Right renal pelvis (tissue), 4 donors: ENCODE results near the gene TXNRD2. TPM values are rescaled to one million over a fixed set of nuclear protein-coding genes. Genes with fewer than 3 reads are reported as not detected.

Source experiments
- DNase-seq, 4 donors: peaks; one replicate each; pipeline ENCODE4 v3.0.0-alpha.2; 2013; ENCODE audit warnings: low read depth in 4 of 4, low spot score in 3 of 4, missing footprints in 1 of 4
- polyA plus RNA-seq, 4 donors: library from polyadenylated mRNA; unstranded; fragments of 120-200 nt; gene quantifications; one replicate each; pipeline ENCODE4 v1.2.1, GENCODE V29; 2013; ENCODE audit not compliant: insufficient read length in 4 of 4

The TXNRD2 gene
- polyA plus RNA-seq, 4 donors: 23.3 to 28.0 (median 24.4) TPM

GRCh38 chr22:19880786-19881569 lies 60.6 kb downstream of the TXNRD2 start:
- peak in 3 of 4 donors; percentile 54 to 66 (median 61) for DNase-seq

- DNase-seq: no peak
These were observed 61.4 kb downstream of the TXNRD2 start for GRCh38 chr22:19879992-19880785.

- no peak for DNase-seq
These were observed 62.0 kb downstream of the TXNRD2 start for GRCh38 chr22:19879643-19879991.

- DNase-seq: no peak
These were observed 62.4 kb downstream of the TXNRD2 start for GRCh38 chr22:19879246-19879570.

- DNase-seq: no peak
These were observed 63.0 kb downstream of the TXNRD2 start for GRCh38 chr22:19878461-19879245.

- no peak for DNase-seq
These were observed 63.8 kb downstream of the TXNRD2 start for GRCh38 chr22:19877626-19878339.

- DNase-seq: no peak
These were observed 64.5 kb downstream of the TXNRD2 start for GRCh38 chr22:19876941-19877625.

- DNase-seq: no peak
These were observed 65.2 kb downstream of the TXNRD2 start for GRCh38 chr22:19876314-19876940.

GRCh38 chr22:19875531-19876313 lies 65.9 kb downstream of the TXNRD2 start:
- no peak for DNase-seq

- no peak for DNase-seq
These were observed 66.5 kb downstream of the TXNRD2 start for GRCh38 chr22:19875061-19875530.

- DNase-seq: no peak
These were observed 67.1 kb downstream of the TXNRD2 start for GRCh38 chr22:19874307-19875060.

- no peak for DNase-seq
These were observed 67.7 kb downstream of the TXNRD2 start for GRCh38 chr22:19873960-19874306.

GRCh38 chr22:19873138-19873959 lies 68.3 kb downstream of the TXNRD2 start:
- DNase-seq: no peak

- no peak for DNase-seq
These were observed 68.9 kb downstream of the TXNRD2 start for GRCh38 chr22:19872779-19873137.

- DNase-seq: no peak
These were observed 69.5 kb downstream of the TXNRD2 start for GRCh38 chr22:19871845-19872778.
